Mesangial cell (primary cell): ENCODE results near the gene SNAPC4. TPM values are rescaled to one million over a fixed set of nuclear protein-coding genes. Genes with fewer than 3 reads are reported as not detected.

Experiments used
- total RNA-seq: library from RNA; depleted of rRNA; stranded (reverse); fragments of >200 nt; gene quantifications from 2 replicates; pipeline ENCODE4 v1.2.3, GENCODE V29; 2015

Gene SNAPC4
- 9.0 and 10.8 TPM in 2 replicates for total RNA-seq

GRCh38 chr9:136400038-136400834 is at the start of gene SNAPC4:
TSS of gene SNAPC4 (minus strand) at chr9:136400170. CDS start at chr9:136398428, 1,742 bp downstream.

GRCh38 chr9:136439481-136440408 is 39.8 kb upstream of the SNAPC4 start, which contains the start of gene INPP5E:
TSS of gene INPP5E (minus strand) at chr9:136439845. CDS start at chr9:136439419, 426 bp downstream.

GRCh38 chr9:136410500-136411287 is 10.7 kb upstream of the SNAPC4 start, which contains the start of the genes ENTR1 and PMPCA:
TSS of gene ENTR1 (minus strand) at chr9:136410614. CDS start at chr9:136410397, 217 bp downstream.
TSS of gene PMPCA (plus strand) at chr9:136410658. CDS start at chr9:136410669, 11 bp downstream.

DNA sequence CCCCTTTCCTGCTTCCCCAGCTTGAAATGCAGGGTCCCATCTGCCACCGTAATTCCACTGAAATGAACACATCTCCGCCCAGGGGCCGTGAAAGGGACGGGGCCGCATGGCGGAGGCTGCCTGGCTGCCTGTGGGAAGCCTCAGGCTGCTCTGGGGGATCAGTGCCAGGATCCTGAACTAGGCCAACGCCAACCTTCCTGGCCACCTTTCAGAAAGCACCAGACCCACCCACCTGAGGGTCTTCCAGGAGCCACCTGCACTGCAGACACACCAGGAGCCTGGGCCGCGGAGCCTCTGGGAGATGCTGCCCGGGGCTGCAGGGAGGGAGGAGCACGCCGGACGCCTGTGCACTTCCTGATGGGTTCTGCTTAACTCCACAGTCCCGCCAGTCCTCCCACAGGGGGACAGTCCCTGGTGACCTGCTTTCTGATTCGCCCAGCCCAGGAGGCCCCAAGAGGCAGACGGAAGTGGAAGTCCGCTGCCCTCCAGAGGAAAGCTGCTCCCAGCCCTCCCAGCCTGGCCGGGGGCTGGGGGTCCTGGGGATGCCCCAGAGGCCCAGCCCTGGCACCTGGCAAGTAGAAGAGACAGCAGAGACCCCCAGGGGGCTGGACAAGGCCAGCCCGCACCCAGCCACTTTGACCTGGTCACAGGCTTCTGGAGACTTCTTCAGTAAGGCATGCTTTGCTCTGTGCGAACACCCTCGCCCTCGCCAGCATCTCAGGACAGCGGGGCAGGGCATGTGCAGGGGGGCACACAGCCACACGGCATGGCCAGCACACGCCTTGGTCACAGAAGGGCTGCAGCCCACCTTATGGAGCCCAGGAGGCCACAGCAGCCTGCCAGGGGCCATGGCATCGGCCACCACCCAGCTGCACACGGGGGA is 26.4 kb downstream of the SNAPC4 start, which contains the start of gene CARD9:
CARD9 (minus strand) TSS at position 370 of the 883 bp plus-strand sequence. CDS start 1,591 bp downstream, outside the sequence.

DNA sequence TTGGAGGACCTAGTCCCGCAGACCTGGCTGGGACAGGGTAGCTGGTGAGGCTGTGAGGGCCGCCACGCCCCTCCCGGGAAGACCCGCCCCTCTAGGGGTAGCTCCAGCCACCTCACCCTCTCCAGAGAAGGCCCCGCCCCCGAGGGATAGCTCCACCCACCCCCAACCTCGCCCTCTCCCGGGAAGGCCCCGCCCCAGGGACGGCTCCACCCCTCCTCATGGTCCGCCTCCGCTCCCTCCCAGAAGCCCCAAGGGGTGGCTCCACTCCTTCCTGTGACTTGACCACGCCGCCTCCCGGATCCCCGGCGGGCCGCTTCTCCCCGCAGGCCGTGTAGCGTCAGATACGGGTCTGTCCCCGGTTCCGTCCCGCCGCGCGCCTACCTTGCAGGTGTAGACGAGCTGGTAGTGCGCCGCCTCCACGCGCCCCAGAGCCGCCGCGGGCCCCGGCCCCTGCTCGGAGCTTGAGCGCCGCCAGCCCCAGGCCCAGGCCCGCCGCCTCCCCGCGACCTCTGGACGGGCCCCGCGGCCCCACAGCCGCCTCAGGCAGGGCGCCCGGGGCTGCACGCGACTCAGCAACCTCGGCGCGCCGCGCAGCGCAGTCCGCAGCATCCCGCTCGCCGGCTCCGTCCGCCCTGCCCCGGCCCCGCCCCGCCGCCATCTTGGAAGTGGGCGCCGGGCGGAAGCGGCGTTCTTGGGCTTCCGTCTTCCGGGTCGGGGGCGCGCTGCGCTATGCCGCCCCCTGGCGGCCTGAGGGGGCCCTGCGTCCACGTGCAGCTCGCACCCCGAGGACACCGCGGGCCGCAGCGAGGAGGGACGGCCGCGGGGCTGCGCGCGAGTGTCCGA is 36.6 kb downstream of the SNAPC4 start, which contains the start of gene DNLZ:
DNLZ (minus strand) TSS at position 639 of the 843 bp plus-strand sequence; CDS start at position 609, 30 bp downstream.

Other genes starting within 250 kb of the SNAPC4 start
- gene LHX3, start 195.0 kb downstream of the SNAPC4 start, total RNA-seq = not detected in 2 replicates
- gene QSOX2, start 154.4 kb downstream of the SNAPC4 start, total RNA-seq = 14.6 and 22.3 TPM in 2 replicates
- gene CCDC187, start 96.1 kb downstream of the SNAPC4 start, total RNA-seq = 0.25 TPM in 1 of 2 replicates, not detected in the other
- gene GPSM1, start 72.6 kb downstream of the SNAPC4 start, total RNA-seq = 37.3 and 65.5 TPM in 2 replicates
- 20.8 and 41.2 TPM in 2 replicates for gene DNLZ, start 36.4 kb downstream of the SNAPC4 start, total RNA-seq
- under 0.01 and 0.76 TPM in 2 replicates for gene CARD9, start 26.5 kb downstream of the SNAPC4 start, total RNA-seq
- 53.6 and 57.8 TPM in 2 replicates for gene ENTR1, start 10.4 kb upstream of the SNAPC4 start, total RNA-seq
- 52.6 and 59.6 TPM in 2 replicates for gene PMPCA, start 10.5 kb upstream of the SNAPC4 start, total RNA-seq
- 13.6 and 14.3 TPM in 2 replicates for gene INPP5E, start 39.7 kb upstream of the SNAPC4 start, total RNA-seq
- 44.6 and 56.2 TPM in 2 replicates for gene SEC16A, start 82.9 kb upstream of the SNAPC4 start, total RNA-seq
- gene NOTCH1, start 145.9 kb upstream of the SNAPC4 start, total RNA-seq = 23.0 and 36.0 TPM in 2 replicates